Kasumi-1 (cell line): ENCODE results near the gene LRRTM3.
A peak's percentile ranks its signal among the peaks of the same experiment; 100 is the strongest.

Experiments
- DNase-seq, 2 experiments: peaks; one replicate each; lab custom pipeline; 2025; lab: John Stamatoyannopoulos, UW

LRRTM3 gene

DNA sequence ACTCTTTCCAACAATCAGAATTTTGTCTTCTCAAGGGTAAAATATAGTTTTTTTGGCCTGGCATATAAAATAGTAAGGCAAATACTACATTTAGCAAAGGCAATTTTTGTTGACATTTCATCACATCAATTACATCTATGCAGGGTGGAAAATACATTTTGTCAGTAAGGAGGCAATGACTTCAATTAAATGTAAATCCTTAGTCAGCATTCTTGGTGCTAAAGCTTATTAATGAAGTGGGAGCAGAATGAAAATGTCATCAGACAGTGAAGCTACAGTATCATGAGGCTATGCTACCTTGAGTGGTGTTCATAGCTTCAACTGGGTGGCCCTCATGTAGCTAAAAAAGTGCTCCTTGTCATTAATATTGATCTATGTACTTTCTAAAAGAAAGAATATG is 8.9 kb downstream of the LRRTM3 start:
- no peak for DNase-seq

DNA sequence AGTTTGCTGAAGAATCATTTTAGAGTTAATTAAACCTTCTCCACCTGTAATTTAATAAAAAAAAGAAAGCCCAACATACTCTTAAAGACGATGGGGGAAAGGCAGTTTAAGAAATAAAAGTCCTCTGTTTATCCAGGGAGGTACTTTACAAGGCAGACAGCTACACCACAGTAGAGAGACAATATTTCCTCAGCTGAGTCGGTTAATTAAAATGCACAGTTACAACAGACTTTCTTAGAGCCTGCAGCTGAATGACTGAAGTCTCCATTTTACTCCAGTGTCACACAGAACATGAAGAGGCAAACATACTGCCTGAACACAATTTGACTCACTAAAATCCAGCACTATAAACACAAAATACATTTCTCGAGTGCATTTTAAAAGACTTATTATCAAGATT is 15.1 kb downstream of the LRRTM3 start:
- no peak for DNase-seq

DNA sequence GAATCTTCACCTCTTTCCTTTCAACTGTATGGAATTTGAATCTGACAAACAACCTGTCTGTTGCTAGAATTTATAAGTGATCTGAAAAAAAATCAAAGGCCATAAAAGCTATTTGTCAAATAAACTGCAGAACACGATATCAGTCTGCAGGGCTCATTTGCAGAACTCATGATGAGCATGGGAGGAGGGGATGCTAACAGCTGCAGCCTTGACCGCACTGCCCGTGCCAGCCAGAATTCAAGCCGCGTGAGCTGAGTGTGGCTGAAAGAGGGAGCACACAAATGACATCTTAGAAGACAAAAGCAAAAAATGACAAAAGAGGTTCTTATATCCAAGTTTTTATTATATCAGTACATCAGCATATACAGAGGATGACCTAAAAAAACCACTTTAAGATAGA is 15.7 kb downstream of the LRRTM3 start:
- no peak for DNase-seq

DNA sequence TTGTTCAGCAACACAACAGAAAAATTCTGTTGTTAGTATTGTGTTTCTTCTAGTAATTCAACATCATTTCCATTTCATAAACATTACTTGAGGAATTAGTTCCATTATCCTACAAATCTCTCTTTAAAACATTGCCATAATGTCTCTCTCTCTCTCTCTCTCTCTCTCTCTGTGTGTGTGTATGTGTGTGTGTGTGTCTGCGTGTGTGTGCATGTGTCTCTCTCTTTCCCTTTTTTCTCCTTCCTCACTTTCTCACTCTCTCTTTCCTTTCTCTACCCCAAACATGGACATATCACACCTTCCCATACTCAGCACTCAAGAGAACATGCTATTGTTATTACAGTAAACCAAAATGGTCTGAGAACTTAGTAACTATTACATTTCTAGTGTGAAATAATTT is 16.6 kb downstream of the LRRTM3 start:
- DNase-seq = no peak

DNA sequence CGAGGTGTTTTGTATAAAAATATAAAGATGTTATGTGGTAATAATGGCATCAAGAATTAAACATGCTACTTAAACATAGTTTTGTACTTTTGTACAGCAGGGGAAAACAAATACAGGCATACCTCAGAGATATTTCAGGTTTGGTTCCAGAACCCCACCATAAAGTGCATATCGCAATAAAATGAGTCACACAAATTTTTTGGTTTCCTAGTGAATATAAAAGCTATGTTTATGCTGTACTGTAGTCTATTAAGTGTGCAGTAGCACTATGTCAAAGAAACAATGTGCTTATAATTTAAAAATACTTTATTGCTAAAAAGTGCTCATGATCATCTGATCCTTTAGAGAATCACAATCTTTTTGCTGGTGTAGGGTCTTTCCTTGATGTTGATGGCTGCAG is 17.8 kb downstream of the LRRTM3 start:
- no peak for DNase-seq

DNA sequence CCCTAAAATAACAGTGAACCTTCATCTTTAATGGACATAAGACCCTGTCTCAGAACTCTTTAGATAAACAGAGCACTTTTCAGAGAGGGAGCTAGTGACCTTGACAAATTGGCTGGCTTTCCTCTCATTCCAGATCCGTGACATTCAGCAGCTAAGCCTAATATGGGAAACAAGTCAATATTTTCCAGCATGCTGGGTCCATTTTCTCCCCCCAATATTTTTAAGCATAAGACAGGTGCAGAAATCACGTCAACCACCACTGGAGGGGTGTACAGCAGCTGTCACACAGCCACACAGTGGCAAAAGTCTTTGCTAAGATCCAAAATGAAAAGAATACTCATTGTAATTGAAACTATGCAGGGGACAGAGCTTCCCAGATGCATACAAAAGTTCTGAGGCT is 26.1 kb downstream of the LRRTM3 start:
- DNase-seq = no peak

DNA sequence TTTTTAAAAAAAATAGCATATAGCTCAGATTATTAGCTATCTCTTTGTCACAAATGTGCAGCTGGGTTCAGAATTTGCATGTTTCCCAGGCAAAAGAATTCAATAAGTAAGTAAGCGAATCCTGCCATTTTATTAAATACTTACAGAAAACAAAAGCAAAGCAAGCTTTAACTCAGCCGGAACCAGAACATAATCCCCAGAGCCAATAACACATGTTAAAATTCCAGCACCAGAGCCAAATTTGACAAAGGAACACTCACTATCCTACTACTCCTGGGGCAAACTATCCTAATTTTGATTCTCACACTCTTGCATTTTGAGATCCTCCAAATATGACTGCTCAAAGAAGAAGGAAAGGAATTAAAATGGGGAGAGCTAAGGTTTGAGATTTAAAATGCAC is 32.6 kb downstream of the LRRTM3 start:
- no peak for DNase-seq

DNA sequence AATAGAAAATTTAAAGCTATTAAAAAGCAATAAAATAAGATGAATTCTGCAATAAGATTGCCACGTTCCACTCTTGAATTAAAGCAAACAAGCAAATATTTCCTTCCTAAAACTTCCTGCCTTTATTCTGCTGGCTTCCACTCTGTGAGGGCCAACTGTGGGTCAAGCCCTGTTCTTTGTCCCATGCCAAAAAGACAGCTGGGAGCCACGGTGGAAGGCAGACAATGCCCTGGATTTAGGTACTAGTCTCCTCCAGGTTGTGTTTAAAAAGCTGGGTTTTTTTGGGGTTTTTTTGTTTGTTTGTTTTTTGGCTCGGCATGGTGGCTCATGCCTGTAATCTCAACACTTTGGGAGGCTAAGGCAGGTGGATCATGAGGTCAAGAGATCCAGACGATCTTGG is 39.1 kb downstream of the LRRTM3 start:
- no peak for DNase-seq

DNA sequence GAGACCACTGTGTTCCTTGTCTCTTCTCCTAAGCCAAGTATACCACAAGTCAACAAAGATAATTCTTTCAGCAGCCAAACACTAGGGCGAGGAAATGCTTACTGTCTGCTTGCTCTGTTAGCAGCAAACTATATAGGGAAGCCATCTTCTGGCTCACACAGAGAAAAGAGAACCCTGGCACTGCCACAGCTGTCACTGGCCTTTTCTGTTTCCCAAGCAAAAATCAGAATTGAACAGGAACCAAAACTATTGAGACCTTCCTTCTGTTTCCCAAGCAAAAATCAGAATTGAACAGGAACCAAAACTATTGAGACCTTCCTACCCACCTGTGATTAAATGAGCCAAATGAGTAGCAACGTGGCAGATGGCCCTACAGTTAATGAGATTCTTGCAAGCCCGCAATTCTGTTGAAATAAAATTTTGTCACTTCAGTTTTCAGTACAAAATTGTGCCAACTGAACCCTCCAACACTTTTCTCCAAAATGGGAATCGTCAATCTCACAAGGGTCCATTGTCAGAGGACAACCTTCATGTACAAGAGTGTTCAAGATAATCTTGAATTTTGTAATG is 54.5 kb downstream of the LRRTM3 start:
- DNase-seq = no peak

DNA sequence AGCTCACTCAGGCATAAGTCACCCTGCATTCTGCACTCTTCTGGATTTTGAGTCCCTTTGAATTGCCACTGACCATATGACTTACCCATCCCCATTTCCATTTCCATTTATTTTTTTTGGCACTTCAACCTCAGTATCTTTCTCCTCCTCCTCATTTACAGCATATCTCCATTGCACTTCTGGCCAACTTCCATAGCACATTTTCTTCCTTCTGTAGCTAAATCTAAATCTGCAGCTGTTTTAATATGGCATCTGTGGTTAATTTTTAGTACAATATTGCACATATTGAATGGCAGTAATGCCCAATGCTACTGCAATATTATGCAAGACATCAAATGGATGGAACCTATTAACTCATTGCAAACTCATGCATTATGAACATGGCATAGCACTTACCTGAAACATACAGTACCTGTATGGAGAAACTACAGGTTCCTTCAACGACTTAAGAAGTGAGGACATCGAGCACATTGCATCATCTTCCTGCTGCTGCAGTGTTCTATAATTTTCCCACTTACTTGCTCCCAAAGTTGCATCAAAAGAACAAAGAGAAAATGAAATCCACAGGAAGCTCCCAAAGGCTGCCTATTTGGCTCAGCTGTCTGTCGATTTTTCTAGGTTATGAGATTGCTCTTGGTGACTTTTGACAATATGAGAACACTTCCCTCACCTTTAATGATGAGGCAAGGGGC is 55.7 kb downstream of the LRRTM3 start:
- DNase-seq = no peak

DNA sequence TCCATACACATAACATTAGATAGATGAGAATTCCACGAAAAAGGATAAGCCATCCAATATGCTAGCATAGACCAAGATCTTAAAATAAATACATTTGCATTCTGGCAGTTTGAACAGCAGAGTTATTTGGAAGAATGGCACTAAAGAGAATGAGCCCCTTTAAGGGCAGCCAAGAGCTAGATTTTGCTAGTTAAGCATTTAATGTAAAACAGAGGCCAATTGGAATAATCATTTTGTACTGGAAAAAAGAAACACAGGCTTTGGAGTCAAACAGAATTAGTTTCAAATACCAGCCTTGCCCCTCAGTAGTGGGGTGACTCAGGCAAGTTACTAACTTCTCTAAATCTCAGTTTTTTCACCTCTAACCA is 56.2 kb downstream of the LRRTM3 start:
- no peak for DNase-seq

DNA sequence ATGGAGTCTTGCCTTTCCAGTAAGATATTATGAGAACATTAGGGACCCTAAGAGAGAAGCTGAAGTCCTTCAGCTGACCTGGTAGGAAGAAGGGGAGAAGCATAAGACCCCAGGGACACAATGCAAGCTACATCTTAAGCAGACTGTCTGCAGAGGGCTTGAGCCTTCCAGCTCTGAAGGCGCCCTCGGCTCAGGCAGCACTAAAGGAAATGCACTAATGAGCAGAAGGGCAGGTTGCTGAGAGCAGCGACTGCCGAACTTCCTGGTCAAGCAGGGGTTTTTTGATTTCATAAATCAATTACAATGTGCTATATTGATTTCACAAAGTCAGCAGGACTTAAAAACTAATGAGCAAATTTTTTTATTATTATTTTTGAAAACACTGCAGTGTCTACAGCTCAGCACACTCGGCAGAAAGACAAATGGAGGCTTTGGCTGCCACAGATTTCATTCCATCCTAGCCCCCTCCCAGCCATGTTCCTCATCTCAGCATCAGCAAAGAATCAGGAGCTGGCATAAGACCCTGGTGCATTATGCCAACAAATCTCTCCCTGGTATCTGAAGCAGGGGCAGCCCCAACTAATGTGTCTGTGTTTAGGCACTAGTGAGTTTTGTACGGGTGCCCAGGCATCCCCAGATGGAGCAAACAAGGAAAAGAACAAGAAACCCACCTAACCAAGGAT is 57.1 kb downstream of the LRRTM3 start:
- no peak for DNase-seq

DNA sequence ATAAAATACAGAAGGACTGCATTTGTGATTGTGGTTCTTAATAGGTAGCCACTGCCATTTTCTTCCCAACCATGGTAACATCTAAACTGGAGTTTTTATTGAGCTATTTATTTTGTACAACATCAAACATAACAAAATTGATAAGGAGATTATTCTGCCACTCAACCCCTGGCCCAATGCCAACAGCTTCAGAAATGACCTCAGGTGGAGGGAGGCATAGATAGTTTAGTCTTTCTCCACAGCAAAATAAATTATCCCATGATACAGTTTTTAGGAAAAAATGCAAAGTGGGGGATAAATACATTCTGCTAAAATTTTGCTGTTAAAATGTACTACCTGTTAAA is 57.6 kb downstream of the LRRTM3 start:
- no peak for DNase-seq

DNA sequence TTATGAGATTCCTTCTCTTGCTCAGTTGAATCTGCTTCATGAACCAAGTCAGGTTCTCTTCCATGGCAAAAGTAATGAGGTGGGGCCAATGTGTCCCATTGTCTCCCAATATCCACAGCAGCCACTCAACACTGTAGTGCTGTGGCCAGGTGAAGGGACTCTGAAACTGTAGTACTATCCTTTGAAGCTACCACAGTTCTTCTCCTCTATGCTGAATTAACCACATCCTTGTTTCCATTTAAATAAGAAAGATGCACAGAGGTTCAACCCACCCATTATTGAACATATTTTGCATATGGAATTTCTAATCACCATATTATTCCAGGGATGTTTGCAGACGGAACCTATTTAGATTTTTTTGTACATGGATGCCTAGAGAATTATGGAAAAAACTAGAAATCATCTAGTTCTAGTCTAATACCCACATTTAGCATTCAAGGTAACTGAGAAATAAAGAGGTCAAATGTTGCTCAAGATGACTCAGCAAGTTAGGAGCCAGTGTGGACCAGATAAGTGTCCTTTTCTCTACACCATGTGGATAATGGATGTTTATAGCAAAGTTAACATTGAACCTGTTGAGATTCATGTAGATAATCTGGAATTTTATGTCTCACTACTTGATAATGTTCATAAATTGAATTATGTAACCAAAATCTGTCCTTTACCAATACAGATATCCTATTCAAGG is 64.5 kb downstream of the LRRTM3 start:
- no peak for DNase-seq

DNA sequence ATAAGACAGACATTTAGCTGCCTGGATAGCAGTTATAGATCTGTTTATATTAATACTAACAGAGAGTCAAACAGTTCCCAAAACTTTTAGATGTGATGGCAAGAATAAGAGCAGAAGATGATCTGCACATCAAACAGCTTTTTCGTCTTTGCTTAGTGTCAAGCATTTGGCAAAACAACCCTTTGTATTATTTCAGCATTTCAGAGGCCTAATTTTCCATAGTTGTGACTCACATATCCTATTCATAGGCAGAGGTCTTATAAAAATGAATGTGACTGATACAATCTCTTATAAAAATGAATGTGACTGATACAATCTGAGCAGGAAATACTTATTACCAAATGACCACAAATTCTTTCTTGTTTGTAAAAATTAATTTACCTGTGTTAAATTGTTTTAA is 71.2 kb downstream of the LRRTM3 start:
- DNase-seq = no peak

DNA sequence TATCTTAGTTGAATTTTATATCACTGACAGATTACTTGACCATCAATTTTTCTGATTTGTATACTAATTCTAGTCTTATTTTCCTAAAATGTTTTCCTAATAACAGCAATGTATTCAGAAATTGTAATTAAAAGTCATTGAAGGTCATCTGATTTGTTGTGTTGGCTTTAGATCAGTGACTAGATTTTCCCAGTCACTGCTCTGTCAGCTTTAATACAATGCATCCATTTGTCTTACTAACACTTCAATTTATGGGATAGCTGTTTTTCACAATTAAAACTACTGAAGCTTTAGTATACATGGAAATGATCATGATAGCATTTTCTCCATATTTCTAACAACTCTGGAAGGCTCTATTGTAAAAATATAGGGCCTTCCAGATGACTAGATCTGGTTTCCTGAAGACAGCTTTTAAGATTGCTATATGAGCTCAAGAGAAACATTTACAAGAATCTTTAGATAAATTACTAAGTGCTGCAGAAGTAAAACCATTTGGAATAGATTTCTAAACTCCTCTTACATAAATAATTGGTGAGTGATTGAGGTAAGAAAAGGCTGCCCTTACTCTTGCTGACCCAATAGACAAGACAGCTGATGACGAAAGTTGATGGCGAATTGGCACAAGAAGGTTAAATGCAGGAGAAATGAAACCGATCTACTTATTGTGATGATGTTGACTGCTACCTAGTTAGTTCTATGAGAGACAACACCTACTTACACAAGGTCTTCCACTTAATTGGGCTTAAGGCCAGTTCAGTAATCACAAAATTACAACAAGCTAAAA is 74.1 kb downstream of the LRRTM3 start:
- DNase-seq = no peak

DNA sequence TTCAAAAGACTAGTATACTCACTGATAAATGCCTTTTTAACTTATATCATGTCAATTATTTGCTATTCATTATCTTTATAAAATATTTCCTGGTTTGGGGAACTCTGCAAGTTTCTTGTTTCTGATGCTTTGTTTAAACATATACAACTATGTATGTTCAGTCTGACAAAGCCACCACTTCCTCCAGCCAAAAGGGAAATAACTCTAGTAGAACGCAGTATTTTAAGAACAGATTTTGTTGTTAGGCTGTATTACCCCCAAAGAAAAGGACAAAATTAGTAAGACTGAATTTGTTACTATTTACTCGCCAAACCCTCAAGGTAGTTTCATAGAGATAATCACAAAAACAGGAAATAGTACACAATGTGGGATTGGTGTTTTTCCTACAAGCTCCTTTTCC is 78.9 kb downstream of the LRRTM3 start:
- peak; percentile 20 to 36 for DNase-seq

DNA sequence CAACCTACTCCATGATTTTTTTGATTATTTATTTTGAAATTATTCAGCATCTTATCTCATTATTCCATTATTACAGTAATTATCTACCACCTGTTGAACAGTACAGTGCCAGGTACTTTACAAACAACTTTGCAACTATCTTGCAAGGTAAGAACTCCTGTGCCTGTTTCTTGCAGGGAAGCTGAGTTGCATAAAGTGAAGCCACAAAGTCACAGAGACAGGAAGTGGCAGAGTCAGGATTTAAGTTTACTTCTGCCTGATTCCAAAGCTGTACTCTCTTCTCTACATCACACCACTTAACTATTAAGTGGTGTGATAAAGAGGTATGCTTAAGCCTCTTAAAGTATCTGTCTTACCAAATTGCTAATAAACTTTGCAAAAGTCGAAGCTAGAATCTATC is 80.1 kb downstream of the LRRTM3 start:
- peak; percentile 54 to 55 for DNase-seq

DNA sequence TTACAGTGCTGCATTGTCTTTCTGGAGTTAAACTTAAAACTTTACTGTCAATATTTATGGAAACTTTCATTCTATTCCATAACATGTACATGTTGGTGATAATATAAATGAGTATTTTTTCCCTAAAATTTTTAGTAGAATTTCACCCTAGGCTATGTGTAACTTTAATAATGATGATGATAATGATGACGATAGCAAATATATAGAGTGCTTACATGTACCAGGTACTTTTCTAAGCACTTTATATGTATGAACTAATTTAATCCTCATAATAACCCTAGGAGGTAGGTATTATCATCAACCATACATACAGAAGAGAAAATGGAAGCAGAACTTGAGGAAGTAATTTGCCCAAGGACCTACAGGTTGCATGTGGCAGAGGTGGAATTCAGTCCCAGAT is 85.6 kb downstream of the LRRTM3 start:
- no peak for DNase-seq

DNA sequence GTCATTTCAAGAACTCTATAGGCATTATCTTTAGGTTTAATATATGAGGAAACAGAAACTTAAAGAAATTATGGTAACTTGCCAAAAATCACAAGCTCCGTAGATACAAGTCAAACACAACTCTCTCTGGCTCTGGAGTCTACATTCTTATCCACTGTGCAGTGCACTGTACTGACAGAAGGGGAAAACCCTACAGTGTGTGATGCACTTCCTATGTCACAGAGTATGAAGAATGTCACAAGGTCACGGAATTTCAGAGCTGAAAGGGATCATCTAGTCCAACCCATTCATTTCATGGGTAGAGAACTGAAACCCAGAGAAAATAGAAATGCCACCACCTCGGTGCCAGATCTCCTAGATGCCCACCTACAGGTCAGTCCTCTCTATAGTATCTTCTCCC is 86.1 kb downstream of the LRRTM3 start:
- no peak for DNase-seq

DNA sequence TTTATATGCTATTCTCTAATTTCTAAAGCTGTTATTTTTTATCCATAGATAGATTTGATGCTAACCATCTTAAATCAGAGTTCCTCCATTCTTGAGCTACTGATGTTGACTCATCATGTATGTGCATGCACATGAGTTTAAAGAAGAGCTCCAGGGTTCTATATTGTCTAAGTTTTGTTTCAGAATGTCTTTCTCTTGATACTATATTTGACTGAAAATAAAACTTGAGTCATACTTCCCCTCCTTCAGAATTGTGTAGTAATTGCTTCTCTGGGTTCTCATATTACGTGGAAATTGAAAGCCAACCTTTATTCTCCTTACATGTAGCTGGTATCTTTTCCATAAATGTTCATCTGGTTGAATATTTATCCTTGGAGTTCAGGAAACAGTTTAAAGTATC is 89.4 kb downstream of the LRRTM3 start:
- peak; percentile 53 to 55 for DNase-seq

DNA sequence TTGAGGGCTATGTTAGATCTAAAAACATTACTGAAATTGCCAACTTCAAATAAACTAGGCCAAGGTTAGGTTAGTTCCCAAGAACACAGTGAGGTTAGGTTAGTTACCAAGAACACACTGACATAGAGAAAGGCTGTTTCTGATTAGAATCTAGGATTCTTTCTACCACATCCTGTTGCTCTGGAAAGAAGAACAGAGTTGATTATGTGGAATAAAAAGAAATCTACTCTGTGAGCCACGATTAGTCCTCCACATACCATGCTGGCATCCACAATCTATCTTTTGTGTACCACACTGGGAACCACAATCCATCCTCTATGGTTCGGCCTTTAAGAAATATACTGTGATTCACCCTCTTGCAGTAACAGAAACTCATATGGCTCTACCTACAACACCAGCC is 91.4 kb downstream of the LRRTM3 start:
- DNase-seq = no peak

DNA sequence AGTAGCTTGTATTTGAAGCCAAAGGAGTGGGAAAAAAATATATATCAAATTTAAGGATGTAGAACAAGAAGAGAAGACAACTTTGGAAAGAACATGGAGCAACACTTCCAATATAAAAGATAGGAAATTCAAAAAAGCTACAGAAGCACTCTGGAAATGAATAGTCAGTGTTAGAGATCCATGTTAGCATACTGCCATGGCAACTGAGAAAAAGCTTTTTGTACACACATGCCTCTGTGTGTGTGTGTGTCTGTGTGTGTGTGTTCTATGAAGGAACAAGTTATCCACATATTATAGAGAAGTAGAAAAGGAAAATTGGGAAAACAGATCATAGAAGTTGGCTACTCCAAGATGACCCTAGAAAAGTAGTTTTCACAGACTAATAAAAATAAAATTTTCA is 96.3 kb downstream of the LRRTM3 start:
- no peak for DNase-seq
